ENCODE data around the gene SPHK2. TPM values are rescaled to one million over a fixed set of nuclear protein-coding genes. Genes with fewer than 3 reads are reported as not detected.

The SPHK2 gene
- total and polyA plus RNA-seq, 11 donors = 5.6 to 13.1 (median 9.5) TPM

Other genes with a start within 250 kb of the SPHK2 start
- gene KDELR1, start 228.0 kb upstream of the SPHK2 start, total RNA-seq = 100 to 1,000 TPM in 1 of 9 donors, 10 to 100 TPM in 8; 64.5 to 109 (median 79.1) TPM
- 100 to 1,000 TPM in 1 of 2 donors, 10 to 100 TPM in 1; 60.0 to 113 TPM for gene KDELR1, start 228.0 kb upstream of the SPHK2 start, polyA plus RNA-seq
- 1 to 10 TPM in 1 of 9 donors, under 1 TPM in 8; 0.14 to 1.6 (median 0.19) TPM for gene GRIN2D, start 225.8 kb upstream of the SPHK2 start, total RNA-seq
- gene GRIN2D, start 225.8 kb upstream of the SPHK2 start, polyA plus RNA-seq = under 1 TPM; 0.15 to 0.25 TPM
- gene GRWD1, start 173.5 kb upstream of the SPHK2 start, total RNA-seq = 10 to 100 TPM; 13.9 to 24.7 (median 19.0) TPM
- gene GRWD1, start 173.5 kb upstream of the SPHK2 start, polyA plus RNA-seq = 10 to 100 TPM in 1 of 2 donors, 1 to 10 TPM in 1; 5.1 to 35.4 TPM
- gene KCNJ14, start 163.9 kb upstream of the SPHK2 start, total RNA-seq = 1 to 10 TPM in 1 of 9 donors, under 1 TPM in 8; 0.20 to 2.0 (median 0.40) TPM
- under 1 TPM; 0.23 to 0.83 TPM for gene KCNJ14, start 163.9 kb upstream of the SPHK2 start, polyA plus RNA-seq
- 10 to 100 TPM; 12.3 to 47.3 (median 31.0) TPM for gene CYTH2, start 150.1 kb upstream of the SPHK2 start, total RNA-seq
- gene CYTH2, start 150.1 kb upstream of the SPHK2 start, polyA plus RNA-seq = 10 to 100 TPM; 21.0 to 55.3 TPM
- gene LMTK3, start 107.7 kb upstream of the SPHK2 start, total RNA-seq = 1 to 10 TPM in 6 of 9 donors, under 1 TPM in 3; 0.50 to 1.9 (median 1.4) TPM
- gene LMTK3, start 107.7 kb upstream of the SPHK2 start, polyA plus RNA-seq = under 1 TPM; 0.19 to 0.99 TPM
- under 1 TPM in 1 of 9 donors, not detected in 8; 0.45 TPM for gene SULT2B1, start 67.3 kb upstream of the SPHK2 start, total RNA-seq
- under 1 TPM in 1 of 2 donors, not detected in 1; 0.19 TPM for gene SULT2B1, start 67.3 kb upstream of the SPHK2 start, polyA plus RNA-seq
- not detected for gene SPACA4, start 12.8 kb upstream of the SPHK2 start, total RNA-seq
- not detected for gene SPACA4, start 12.8 kb upstream of the SPHK2 start, polyA plus RNA-seq
- gene FAM83E, start 4.4 kb upstream of the SPHK2 start, total RNA-seq = not detected
- gene FAM83E, start 4.4 kb upstream of the SPHK2 start, polyA plus RNA-seq = under 1 TPM in 1 of 2 donors, not detected in 1; 0.14 TPM
- 100 to 1,000 TPM; 470 to 877 (median 692) TPM for gene RPL18, start 328 bp upstream of the SPHK2 start, total RNA-seq
- gene RPL18, start 328 bp upstream of the SPHK2 start, polyA plus RNA-seq = 1,000 to 10,000 TPM; 1,040 to 1,773 TPM
- 10 to 100 TPM in 5 of 9 donors, 1 to 10 TPM in 4; 1.4 to 34.2 (median 12.5) TPM for gene DBP, start 17.9 kb downstream of the SPHK2 start, total RNA-seq
- 10 to 100 TPM in 1 of 2 donors, 1 to 10 TPM in 1; 3.9 to 11.6 TPM for gene DBP, start 17.9 kb downstream of the SPHK2 start, polyA plus RNA-seq
- gene CA11, start 26.7 kb downstream of the SPHK2 start, total RNA-seq = 10 to 100 TPM in 1 of 9 donors, 1 to 10 TPM in 8; 2.2 to 14.6 (median 5.8) TPM
- 10 to 100 TPM in 1 of 2 donors, 1 to 10 TPM in 1; 3.4 to 14.8 TPM for gene CA11, start 26.7 kb downstream of the SPHK2 start, polyA plus RNA-seq
- under 1 TPM in 3 of 9 donors, not detected in 6; 0.12 to 0.42 (median 0.20) TPM for gene NTN5, start 53.5 kb downstream of the SPHK2 start, total RNA-seq
- under 1 TPM in 1 of 2 donors, not detected in 1; 0.11 TPM for gene NTN5, start 53.5 kb downstream of the SPHK2 start, polyA plus RNA-seq
- under 1 TPM in 1 of 9 donors, not detected in 8; 0.14 TPM for gene FUT2, start 76.5 kb downstream of the SPHK2 start, total RNA-seq
- under 1 TPM in 1 of 2 donors, not detected in 1; 0.19 TPM for gene FUT2, start 76.5 kb downstream of the SPHK2 start, polyA plus RNA-seq
- 1 to 10 TPM in 7 of 9 donors, under 1 TPM in 2; 0.65 to 5.5 (median 1.7) TPM for gene MAMSTR, start 100.2 kb downstream of the SPHK2 start, total RNA-seq
- 1 to 10 TPM; 2.0 to 3.7 TPM for gene MAMSTR, start 100.2 kb downstream of the SPHK2 start, polyA plus RNA-seq
- 10 to 100 TPM; 10.0 to 28.1 (median 15.3) TPM for gene RASIP1, start 121.1 kb downstream of the SPHK2 start, total RNA-seq
- gene RASIP1, start 121.1 kb downstream of the SPHK2 start, polyA plus RNA-seq = 10 to 100 TPM; 14.6 to 15.7 TPM
- gene IZUMO1, start 127.4 kb downstream of the SPHK2 start, total RNA-seq = under 1 TPM; 0.13 to 0.56 (median 0.42) TPM
- under 1 TPM; 0.53 to 0.93 TPM for gene IZUMO1, start 127.4 kb downstream of the SPHK2 start, polyA plus RNA-seq
- 1 to 10 TPM; 1.8 to 6.2 (median 2.7) TPM for gene FUT1, start 133.1 kb downstream of the SPHK2 start, total RNA-seq
- gene FUT1, start 133.1 kb downstream of the SPHK2 start, polyA plus RNA-seq = 1 to 10 TPM; 2.3 to 3.0 TPM
- not detected for gene FGF21, start 136.0 kb downstream of the SPHK2 start, total RNA-seq
- gene FGF21, start 136.0 kb downstream of the SPHK2 start, polyA plus RNA-seq = not detected
- 100 to 1,000 TPM in 1 of 9 donors, 10 to 100 TPM in 8; 39.8 to 103 (median 61.7) TPM for gene BCAT2, start 191.5 kb downstream of the SPHK2 start, total RNA-seq
- 10 to 100 TPM; 62.5 to 84.7 TPM for gene BCAT2, start 191.5 kb downstream of the SPHK2 start, polyA plus RNA-seq
- gene HSD17B14, start 217.0 kb downstream of the SPHK2 start, total RNA-seq = 1 to 10 TPM in 8 of 9 donors, not detected in 1; 1.2 to 5.4 (median 3.3) TPM
- 1 to 10 TPM; 1.6 to 2.7 TPM for gene HSD17B14, start 217.0 kb downstream of the SPHK2 start, polyA plus RNA-seq
- 10 to 100 TPM in 8 of 9 donors, 1 to 10 TPM in 1; 7.5 to 66.9 (median 24.8) TPM for gene PLEKHA4, start 249.1 kb downstream of the SPHK2 start, total RNA-seq
- gene PLEKHA4, start 249.1 kb downstream of the SPHK2 start, polyA plus RNA-seq = 10 to 100 TPM; 28.6 to 32.0 TPM